PC-3 (cell line): ENCODE results near the gene CRADD. TPM values are rescaled to one million over a fixed set of nuclear protein-coding genes. Genes with fewer than 3 reads are reported as not detected.

Experiments used
- ATAC-seq: fragments of 200-7000 bp; cut with Tn5 transposase; 2 replicates; pipeline ENCODE4 v1.9.1; 2020; ENCODE audit warnings: mild to moderate bottlenecking, moderate library complexity
- BruUV-seq: library from RNA; stranded (reverse); fragments of 400-500 nt; replicated peaks from 2 replicates; lab custom pipeline; 2021; lab: Mats Ljungman, UMichigan
- CTCF ChIA-PET: fragments of 300-600 bp; sonication (Branson Sonifier 250); formaldehyde crosslinking; loops from one replicate; lab custom pipeline; 2022; ENCODE audit warnings: antibody characterized with exemption; lab: Charles Lee
- POLR2A ChIA-PET: fragments of 300-600 bp; sonication (Branson Sonifier 250); formaldehyde crosslinking; loops from one replicate; lab custom pipeline; 2022; ENCODE audit warnings: antibody characterized with exemption; ENCODE audit not compliant: unreplicated experiment; lab: Charles Lee
- DNase-seq: peaks from one replicate; pipeline ENCODE4 v3.0.0-alpha.2; 2015
- H2AFZ ChIP-seq: fragments of 300-600 bp; sonication (generic); 2 replicates; pipeline ENCODE4 v1.6.0; 2016; ENCODE audit warnings: antibody characterized with exemption, low read length
- H3F3A ChIP-seq: fragments of 300-600 bp; sonication (generic); one replicate; pipeline ENCODE4 v1.6.0; 2017; ENCODE audit warnings: antibody characterized with exemption, low read length, control low read depth, mild to moderate bottlenecking; ENCODE audit not compliant: unreplicated experiment
- H3K27ac ChIP-seq: fragments of 300-600 bp; sonication (generic); 2 replicates; pipeline ENCODE4 v1.5.1; 2016; ENCODE audit warnings: mild to moderate bottlenecking, low read length
- H3K27me3 ChIP-seq: fragments of 300-600 bp; sonication (generic); 2 replicates; pipeline ENCODE4 v1.6.1; 2016; ENCODE audit warnings: low read length, mixed read lengths
- H3K36me3 ChIP-seq: fragments of 300-600 bp; sonication (generic); 2 replicates; pipeline ENCODE4 v1.6.1; 2016; ENCODE audit warnings: low read depth, mixed run types, low read length, mixed read lengths
- H3K4me1 ChIP-seq: fragments of 300-600 bp; sonication (generic); 2 replicates; pipeline ENCODE4 v1.5.1; 2016; ENCODE audit warnings: low read length; ENCODE audit not compliant: insufficient read depth
- H3K4me2 ChIP-seq: fragments of 300-600 bp; sonication (generic); 2 replicates; pipeline ENCODE4 v1.6.0; 2016; ENCODE audit warnings: low read length
- H3K4me3 ChIP-seq: fragments of 300-600 bp; sonication (generic); 2 replicates; pipeline ENCODE4 v1.5.1; 2016; ENCODE audit warnings: mild to moderate bottlenecking, low read length, mixed read lengths
- H3K79me2 ChIP-seq: fragments of 300-600 bp; sonication (generic); 2 replicates; pipeline ENCODE4 v1.6.1; 2017; ENCODE audit warnings: low read length, mixed read lengths
- H3K9ac ChIP-seq: fragments of 300-600 bp; sonication (generic); 2 replicates; pipeline ENCODE4 v1.6.0; 2016; ENCODE audit warnings: mild to moderate bottlenecking, low read length
- H3K9me2 ChIP-seq: fragments of 300-600 bp; sonication (generic); replicated peaks from 2 replicates; pipeline ENCODE4 v1.6.1; 2016; ENCODE audit warnings: mixed run types, low read length, mixed read lengths
- H3K9me3 ChIP-seq: fragments of 300-600 bp; sonication (generic); 2 replicates; pipeline ENCODE4 v1.6.1; 2016; ENCODE audit warnings: low read length, mixed read lengths
- H4K20me1 ChIP-seq: fragments of 300-600 bp; sonication (generic); 2 replicates; pipeline ENCODE4 v1.6.1; 2016; ENCODE audit warnings: low read length, mixed read lengths
- EZH2 ChIP-seq: fragments of 300-600 bp; sonication (generic); IDR thresholded peaks from one replicate; pipeline ENCODE4 v1.6.1; 2017; ENCODE audit warnings: antibody characterized with exemption, mild to moderate bottlenecking, low read length; ENCODE audit not compliant: unreplicated experiment
- EZH2phosphoT487 ChIP-seq: fragments of 300-600 bp; sonication (generic); IDR thresholded peaks from 2 replicates; pipeline ENCODE4 v1.6.1; 2018; ENCODE audit warnings: mild to moderate bottlenecking, antibody characterized with exemption, low read length, borderline replicate concordance
- intact Hi-C: fragments of 100-400 bp; cut with micrococcal nuclease; formaldehyde crosslinking; loops from 2 replicates; pipeline ENCODE4 v1.9.0; 2023
- total RNA-seq: library from RNA; depleted of rRNA; stranded (reverse); fragments of >200 nt; gene quantifications from 2 replicates; pipeline ENCODE4 v1.2.3, GENCODE V29; 2014
- TF ChIP-seq, protein P1 (sequence below): fragments of 300-600 bp; sonication (generic); conservative IDR thresholded peaks from 2 replicates; pipeline ENCODE4 v1.5.1; 2017; ENCODE audit warnings: antibody characterized with exemption, low read depth, mild to moderate bottlenecking, low read length

Gene CRADD
- total RNA-seq, 1 experiment from 2014 or later, result 11.4 TPM

DNA sequence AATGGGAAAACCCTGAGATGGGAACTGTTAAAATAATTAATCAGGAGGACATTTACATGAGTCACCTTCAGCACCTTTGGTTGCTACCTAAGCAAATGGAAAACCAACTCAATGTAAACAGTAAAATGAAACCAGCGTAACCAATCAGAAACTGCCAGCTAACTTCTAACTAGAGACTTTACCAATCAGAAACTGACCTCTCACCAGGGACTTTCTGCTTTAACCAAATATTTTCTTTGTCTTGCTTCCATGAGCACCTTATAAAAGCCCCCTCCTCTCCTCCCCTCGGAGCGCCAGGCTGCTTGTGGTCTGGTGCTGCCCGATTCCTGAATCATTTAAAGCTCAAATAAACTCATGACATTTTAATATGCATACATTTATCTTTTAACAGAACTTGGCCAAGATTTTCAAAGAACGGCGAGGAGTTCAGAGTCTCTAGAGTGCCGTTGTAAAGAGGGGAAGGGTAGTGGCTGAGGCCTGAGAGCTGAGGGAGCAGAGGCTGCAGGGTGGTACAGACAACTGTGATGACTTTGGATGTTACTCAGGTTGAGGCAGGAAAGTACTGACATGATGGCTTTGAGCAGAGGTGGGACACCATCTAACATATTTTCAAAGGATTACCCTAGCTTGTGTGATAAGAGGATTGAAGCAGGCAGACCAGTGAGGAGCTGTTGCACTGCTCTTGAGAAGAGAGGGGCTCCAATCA, 183.6 kb downstream of the CRADD start:
- no peaks in the 10 kb centered on the region for H3F3A ChIP-seq
- no peaks in the 10 kb centered on the region for H3K9me2 ChIP-seq
- intact Hi-C loops, result no loop called here
- H3K4me2 ChIP-seq, result no peak overlapping the region
- DNase-seq (peak; percentile 36), ATAC-seq (no peak)
- ChIA-PET CTCF (no interaction called here), POLR2A (no interaction called here)
- no peak for TF ChIP-seq EZH2
- no peak for TF ChIP-seq EZH2phosphoT487
- TF ChIP-seq, protein P1, sequence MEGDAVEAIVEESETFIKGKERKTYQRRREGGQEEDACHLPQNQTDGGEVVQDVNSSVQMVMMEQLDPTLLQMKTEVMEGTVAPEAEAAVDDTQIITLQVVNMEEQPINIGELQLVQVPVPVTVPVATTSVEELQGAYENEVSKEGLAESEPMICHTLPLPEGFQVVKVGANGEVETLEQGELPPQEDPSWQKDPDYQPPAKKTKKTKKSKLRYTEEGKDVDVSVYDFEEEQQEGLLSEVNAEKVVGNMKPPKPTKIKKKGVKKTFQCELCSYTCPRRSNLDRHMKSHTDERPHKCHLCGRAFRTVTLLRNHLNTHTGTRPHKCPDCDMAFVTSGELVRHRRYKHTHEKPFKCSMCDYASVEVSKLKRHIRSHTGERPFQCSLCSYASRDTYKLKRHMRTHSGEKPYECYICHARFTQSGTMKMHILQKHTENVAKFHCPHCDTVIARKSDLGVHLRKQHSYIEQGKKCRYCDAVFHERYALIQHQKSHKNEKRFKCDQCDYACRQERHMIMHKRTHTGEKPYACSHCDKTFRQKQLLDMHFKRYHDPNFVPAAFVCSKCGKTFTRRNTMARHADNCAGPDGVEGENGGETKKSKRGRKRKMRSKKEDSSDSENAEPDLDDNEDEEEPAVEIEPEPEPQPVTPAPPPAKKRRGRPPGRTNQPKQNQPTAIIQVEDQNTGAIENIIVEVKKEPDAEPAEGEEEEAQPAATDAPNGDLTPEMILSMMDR, result no peak
- peaks cover 6% of the 10 kb centered on the region; the same call in 1 of the 2 replicates for H3K4me1 ChIP-seq
- no TSS peak for BruUV-seq
- H4K20me1 ChIP-seq, result no peaks in the 10 kb centered on the region
- H3K36me3 ChIP-seq, result no peaks in the 10 kb centered on the region
- H2AFZ ChIP-seq, result no peak overlapping the region
- H3K79me2 ChIP-seq, result no peaks in the 10 kb centered on the region
- no peaks in the 10 kb centered on the region for H3K27me3 ChIP-seq
- H3K9ac ChIP-seq, result no peak overlapping the region
- H3K9me3 ChIP-seq, result peaks cover 6% of the 10 kb centered on the region
- H3K4me3 ChIP-seq, result no peak overlapping the region
- H3K27ac ChIP-seq, result 0 out of 2 replicates have a peak overlapping the region, but pooled peaks have one; percentile 4

DNA sequence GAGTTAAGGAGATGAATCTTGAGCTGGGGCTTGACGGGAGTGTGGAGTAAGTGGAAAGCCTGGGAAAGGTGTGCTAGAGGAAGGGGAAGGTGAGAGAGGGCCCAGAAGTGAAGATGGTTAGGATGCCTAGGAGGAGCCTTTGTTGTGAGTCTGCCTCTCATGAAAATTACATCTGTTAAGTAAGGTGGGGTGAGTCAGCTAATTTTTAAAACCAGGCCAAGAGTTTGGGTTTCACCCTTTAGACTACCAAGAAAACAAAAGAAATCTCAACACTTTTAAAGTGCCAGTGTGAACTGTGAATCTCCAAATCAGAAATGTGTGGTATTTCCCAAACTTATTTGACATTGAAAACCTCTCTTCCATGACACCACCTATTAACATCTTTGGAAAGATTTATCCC, 185.2 kb downstream of the CRADD start:
- H3K27ac ChIP-seq, result no peak overlapping the region
- H3K4me3 ChIP-seq, result no peak overlapping the region
- H3K9ac ChIP-seq, result no peak overlapping the region
- H3K9me3 ChIP-seq, result peaks cover 17% of the 10 kb centered on the region
- no peaks in the 10 kb centered on the region for H3K9me2 ChIP-seq
- CTCF ChIA-PET, result no interaction called here
- no peaks in the 10 kb centered on the region for H3F3A ChIP-seq
- no peaks in the 10 kb centered on the region; the same call in 1 of the 2 replicates for H3K36me3 ChIP-seq
- TF ChIP-seq EZH2phosphoT487 (no peak), EZH2 (no peak)
- TF ChIP-seq, protein P1, result no peak
- peaks cover 6% of the 10 kb centered on the region; the same call in 1 of the 2 replicates for H3K4me1 ChIP-seq
- no peak for ATAC-seq
- no peak for DNase-seq
- intact Hi-C loops, result no loop called here
- no peaks in the 10 kb centered on the region for H4K20me1 ChIP-seq
- POLR2A ChIA-PET, result no interaction called here
- no peak overlapping the region for H3K4me2 ChIP-seq
- no peaks in the 10 kb centered on the region for H3K27me3 ChIP-seq
- no TSS peak for BruUV-seq
- no peak overlapping the region for H2AFZ ChIP-seq
- no peaks in the 10 kb centered on the region for H3K79me2 ChIP-seq

DNA sequence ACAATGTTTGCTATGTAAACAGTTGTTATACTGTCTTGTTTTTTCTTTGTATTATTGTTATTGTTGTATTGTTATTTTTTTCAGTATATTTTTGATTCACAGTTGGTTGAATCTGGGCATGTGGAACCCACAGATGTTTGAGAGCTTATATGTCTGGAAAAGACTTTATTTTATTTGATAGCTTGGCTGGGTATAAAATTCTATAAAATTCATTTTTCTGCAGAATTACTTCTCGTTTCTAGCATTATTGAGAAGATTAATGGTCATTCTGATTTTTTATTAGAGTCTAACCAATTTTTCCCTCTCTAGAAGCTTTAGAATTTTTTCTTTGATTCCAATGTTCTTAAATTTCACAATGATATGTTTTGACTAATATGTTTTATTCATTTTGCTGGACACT, 188.6 kb downstream of the CRADD start:
- H3K79me2 ChIP-seq, result no peaks in the 10 kb centered on the region
- H3K27me3 ChIP-seq, result no peaks in the 10 kb centered on the region
- TF ChIP-seq EZH2, result no peak
- TF ChIP-seq, protein P1, result no peak
- TF ChIP-seq EZH2phosphoT487, result no peak
- no peak overlapping the region for H2AFZ ChIP-seq
- no peaks in the 10 kb centered on the region for H4K20me1 ChIP-seq
- no peak overlapping the region for H3K4me2 ChIP-seq
- H3F3A ChIP-seq, result no peaks in the 10 kb centered on the region
- no TSS peak for BruUV-seq
- ATAC-seq (no peak), DNase-seq (no peak)
- no peak overlapping the region for H3K4me3 ChIP-seq
- H3K27ac ChIP-seq, result no peak overlapping the region
- no peaks in the 10 kb centered on the region; the same call in 1 of the 2 replicates for H3K36me3 ChIP-seq
- ChIA-PET CTCF (no interaction called here), POLR2A (no interaction called here)
- peaks cover 5% of the 10 kb centered on the region; the same call in 1 of the 2 replicates for H3K4me1 ChIP-seq
- no peak overlapping the region for H3K9ac ChIP-seq
- intact Hi-C loops, result no loop called here
- peaks cover 24% of the 10 kb centered on the region for H3K9me3 ChIP-seq
- no peaks in the 10 kb centered on the region for H3K9me2 ChIP-seq
